GM11168 (cell line): ENCODE data around the gene ICAM3.
"Not testable (repeated sequence)": the region's sequence is repeated elsewhere in the genome, so short reads cannot be mapped to it uniquely, and the experiment has no call there.

Source experiments
- in situ Hi-C: fragments of 300-500 bp; cut with MboI; formaldehyde crosslinking; loops from one replicate; pipeline ENCODE4 v1.12.0; 2022; ENCODE audit warnings: low sequenced_read_pairs; ENCODE audit not compliant: unreplicated experiment

The ICAM3 gene

DNA sequence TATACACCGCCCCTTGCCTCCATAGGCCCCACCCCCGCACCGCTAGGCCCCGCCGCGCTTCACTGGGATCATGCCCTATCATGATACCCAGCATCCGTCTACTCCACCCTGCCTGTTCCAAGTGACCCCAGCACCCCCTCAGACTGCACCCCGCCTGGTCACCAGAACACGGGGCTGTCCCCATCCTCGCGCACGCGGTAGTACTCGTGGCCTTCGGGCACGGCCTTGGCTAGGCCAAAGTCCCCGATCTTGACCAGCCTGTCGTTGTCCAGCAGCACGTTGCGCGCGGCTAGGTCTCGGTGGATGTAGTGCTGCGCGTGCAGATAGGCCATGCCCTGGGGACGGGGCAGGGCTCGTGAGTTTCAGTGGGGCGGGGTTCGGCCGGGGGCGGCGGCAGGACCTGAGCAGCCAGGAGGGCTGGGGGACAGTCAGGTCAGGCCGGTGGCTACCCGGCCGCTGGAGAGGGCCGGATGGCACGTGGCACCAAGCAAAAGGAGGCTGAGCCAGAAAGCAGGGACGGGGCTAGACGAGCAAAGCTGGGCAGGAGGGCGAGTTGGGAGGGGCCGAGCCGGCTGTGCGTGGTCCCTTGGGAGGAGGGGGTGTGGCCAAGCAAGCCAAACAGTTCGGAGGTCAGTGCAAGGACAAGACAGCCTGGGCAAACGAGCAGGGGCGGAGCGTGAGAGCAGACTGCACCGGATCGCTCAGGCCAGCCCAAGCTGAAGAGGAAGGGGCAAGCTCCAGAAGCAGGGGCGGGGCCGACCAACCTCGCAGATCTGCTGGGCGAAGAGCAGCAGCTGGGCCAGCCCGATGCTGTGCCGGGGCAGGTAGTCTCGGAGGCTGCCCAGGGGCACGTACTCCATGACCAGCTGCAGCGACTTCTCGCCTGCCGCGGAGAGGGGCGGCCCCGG lies 13.6 kb upstream of the ICAM3 start:
- in situ Hi-C loops: no loop called here

DNA sequence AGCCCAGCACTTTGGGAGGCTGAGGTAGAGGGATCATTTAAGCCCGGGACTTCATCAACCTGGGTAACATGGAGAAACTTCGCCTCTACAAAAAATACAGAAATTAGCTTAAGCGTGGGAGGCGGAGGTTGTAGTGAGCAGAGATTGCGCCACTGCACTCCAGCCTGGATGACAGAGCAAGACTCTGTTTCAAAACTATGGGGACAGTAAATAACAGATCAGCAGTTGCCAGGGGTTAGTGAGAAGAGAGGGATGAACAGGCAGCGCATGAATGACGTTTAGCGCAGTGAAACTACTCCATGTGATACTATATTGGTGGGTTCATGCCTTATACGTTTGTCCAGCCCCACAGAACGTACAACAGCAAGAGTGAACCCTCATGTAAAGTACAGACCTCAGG lies 7.1 kb upstream of the ICAM3 start:
- in situ Hi-C loops: no loop called here

DNA sequence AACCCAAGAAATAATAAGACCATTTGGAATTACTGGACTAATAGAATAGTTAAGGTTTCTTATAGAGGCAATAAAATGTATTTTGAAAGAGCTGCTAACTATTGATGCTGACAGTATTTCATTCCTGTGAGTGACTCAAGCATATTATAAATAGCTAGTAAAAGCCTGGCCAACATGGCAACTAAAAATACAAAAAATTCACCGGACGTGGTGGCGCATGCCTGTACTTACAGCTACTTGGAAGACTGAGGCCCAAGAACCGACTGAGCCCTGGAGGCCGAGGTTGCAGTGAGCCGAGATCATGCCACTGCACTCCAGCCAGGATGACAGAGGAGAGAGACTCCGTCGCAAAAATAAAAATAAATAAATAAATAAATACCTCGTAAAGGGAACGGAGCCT lies 5.4 kb upstream of the ICAM3 start:
- in situ Hi-C loops: no loop called here

DNA sequence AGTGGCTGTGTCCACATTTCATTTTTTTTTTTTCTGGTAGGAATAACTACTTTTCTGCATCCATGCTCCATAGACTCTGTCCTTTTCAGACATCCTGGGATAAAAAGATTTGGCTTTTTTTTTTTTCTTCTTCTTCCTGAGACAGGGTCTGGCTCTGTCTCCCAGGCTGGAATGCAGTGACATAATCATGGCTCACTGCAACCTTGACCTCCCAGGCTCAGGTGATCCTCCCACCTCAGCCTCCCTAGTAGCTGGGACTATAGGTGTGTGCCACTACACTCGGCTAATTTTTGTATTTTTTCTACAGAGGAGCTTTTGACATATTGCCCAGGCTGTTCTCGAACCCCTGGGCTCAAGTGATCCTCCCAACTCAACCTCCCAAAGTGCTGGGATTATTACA lies 4.1 kb upstream of the ICAM3 start:
- in situ Hi-C loops: no loop called here

DNA sequence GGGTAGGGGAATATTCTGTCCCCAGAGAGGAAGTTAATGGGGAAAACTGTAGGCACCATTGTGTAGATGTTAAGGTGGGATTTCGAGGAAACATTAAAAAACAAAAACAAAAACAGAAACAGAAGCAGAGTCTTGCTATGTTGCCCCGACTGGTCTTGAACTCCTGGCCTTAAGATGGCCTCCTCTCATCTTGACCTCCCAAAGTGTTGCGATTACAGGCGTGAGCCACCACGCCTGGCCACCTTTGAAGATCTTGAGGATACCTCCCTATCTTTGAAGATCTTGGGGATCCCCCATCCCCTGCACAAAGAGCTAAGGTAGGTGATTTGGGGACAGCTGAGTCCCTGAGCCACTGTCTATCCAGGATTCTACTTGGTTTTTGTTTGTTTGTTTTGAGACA lies 553 bp upstream of the ICAM3 start:
- in situ Hi-C loops: no loop called here

DNA sequence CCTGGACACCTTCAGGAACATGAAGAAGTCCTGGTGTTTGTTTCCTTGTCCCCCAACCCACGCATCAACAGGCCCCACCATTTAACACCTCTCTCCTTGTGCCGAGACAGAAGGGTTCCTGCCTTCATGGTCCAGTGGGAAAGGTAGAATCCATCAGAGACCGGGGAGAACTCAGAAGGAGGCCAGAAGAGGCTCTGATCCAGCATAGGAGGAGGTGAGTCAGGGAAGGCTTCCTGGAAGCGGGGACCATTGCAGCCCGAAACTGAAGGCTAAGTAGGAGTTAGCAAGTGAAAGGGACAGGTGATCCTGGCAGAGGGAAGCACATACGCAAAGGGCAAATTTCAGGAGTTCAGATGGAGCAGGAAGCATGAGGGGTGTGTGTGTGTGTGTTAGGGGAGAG lies 484 bp downstream of the ICAM3 start:
- in situ Hi-C loops: no loop called here

DNA sequence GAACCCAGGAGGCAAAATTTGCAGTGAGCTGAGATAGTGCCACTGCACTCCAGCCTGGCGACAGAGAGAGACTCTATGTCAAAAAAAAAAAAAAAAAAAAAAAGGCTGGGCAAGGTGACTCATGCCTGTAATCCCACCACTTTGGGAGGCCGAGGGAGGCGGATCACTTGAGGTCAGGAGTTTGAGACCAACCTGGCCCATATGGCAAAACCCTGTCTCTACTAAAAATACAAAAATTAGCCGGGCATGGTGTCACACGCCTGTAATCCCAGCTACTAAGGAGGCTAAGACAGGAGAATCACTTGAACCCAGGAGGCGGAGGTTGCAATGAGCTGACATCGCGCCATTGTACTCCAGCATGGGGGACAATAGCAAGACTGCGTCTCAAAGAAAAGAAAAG lies 2.7 kb downstream of the ICAM3 start:
- in situ Hi-C loops: not testable (repeated sequence)

DNA sequence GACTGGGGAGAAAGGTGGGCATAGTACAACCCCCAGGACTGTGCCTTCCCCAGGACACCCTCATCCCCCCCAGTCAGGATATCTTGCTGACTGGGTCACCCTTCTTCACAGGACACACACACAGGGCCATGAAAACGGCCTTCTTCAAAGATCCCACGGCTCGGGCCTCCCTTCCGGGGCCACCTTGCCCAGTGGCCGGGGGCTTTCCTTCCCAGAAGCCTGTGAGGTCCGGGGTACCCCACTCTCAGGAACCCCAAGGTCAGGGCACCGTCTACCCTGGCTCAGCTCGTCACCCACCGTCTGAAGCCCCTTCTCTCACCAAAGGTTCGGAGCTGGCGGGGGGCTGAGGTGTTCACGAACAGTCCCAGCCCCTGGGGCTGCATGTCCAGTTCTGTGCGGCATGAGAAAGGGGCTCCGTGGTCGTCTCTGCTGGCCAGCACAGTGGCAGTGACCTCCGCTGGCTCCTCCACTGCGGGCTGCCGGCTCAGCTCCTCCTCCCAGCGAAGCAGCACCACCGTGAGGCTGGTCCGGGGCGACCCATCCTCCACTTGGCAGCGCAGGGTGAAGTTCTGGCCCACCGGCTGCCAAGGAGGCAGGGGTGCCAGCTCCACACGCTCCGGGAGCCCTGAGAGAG lies 4.0 kb downstream of the ICAM3 start:
- in situ Hi-C loops: no loop called here

DNA sequence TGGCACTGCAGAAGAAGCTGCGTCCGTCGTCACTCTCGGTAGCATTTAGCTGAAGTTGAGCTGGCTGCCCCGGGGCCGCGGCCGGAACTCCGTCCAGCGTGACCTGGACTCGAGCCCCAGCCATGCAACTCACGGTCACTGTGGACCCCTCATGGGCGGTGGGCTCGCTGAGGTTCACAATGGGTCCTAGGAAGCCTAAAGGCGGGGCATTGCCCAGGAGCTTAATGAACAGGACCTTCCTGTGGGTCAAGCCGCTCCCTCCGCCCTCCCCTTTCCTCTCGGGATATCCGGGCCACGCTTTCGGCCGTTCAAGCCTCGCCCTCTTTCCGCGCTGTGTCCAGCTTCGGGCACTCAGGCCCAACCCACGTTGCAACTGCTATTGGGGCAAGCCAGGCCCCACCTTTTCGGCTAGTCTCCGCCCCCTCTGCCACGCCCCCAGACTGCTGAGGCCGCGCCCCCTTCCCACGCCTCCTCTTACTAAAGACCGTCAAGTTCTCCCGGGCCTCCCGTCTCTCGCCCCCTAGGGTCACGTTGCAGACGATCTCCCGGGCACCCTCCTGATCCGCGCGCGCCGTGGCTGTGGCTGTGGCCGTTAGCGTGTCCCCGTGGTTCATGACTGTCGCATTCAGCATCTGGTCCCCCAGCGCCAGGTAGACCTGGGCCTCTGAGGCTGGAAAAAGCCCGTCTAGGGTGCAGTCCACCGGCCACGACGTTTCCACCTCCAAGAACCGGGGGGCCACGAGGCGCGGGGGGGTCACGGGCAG lies 4.7 kb downstream of the ICAM3 start:
- in situ Hi-C loops: no loop called here

DNA sequence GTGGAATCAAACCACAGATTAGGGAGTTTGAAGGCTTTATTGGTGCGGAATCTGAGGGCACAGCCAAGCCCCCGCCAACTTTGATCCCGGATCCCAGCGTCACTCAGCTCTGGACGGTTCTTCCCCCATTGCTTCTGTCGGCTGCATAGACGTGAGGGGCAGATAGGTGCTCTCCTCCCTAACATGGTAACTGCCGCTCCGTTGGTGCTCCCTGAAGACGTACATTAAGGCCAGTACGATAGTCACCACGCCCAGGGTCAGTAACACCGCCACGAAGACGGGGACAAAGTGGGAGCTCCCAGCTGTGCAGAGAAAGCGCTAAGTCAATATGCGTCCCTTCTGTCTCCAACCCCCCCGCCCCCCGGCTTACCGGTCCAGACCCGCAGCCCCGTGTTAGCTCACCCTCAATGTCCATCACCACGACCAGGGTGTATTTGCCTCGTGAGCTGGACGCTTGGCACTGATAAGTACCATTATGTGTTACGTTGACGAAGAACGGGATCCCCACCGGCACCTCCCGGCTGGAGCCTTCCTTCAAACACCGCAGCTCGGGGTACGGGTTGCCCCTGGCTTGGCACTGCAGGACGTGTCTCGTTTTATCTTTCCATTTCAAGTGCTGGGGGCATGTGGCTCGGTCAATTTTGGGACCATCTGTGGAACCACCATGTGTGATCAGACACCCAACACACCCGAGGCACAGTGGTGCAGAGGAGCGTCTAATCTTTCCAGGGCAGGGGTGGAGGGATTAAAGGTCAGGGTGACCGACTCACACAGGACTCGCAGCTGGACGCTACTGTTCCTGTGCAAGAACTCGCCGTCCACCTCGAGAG lies 5.5 kb downstream of the ICAM3 start:
- in situ Hi-C loops: no loop called here

DNA sequence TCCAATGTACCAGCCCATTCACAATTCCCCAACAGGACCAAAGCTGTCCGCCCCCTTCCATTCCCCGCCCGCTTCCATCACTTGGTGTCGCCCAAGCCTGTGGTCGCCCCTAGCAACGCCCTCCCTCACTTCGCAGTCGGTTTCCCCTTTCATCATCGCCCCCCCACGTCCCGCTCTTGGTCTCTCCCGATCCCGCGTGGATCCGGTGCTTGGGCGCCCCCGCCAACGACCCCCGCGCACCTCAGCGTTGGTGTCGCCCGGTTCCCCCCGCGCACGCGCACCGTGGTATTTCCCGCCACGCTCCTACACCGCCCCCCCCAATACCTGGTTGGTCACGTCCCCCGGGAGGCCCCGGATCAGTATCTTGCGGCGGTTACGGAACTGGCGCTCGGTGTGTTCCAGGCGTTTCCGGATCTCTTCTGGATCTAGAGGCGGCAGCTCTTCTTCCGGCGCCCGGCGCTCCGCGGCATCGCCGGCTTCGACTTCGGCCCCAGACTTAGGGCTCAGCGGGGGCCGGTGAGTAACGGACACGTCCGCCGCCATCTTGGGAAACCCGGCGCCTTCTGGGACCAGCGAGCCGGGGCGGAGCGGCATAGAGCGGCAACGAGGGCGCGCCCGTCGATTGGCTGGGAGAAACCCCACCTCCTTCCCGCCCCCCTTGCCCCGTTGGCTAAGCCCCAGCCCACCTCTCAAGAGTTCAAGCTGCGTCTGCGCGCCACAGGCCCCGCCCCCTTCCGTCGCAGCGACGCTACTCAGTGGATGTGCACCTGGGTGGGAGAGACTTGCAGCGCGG lies 6.3 kb downstream of the ICAM3 start, which contains the start of gene RAVER1:
Gene RAVER1, minus strand, starts transcription at position 565 of the 793 bp plus-strand sequence. Its CDS starts 22 bp downstream, at position 543.
- in situ Hi-C loops: no loop called here

DNA sequence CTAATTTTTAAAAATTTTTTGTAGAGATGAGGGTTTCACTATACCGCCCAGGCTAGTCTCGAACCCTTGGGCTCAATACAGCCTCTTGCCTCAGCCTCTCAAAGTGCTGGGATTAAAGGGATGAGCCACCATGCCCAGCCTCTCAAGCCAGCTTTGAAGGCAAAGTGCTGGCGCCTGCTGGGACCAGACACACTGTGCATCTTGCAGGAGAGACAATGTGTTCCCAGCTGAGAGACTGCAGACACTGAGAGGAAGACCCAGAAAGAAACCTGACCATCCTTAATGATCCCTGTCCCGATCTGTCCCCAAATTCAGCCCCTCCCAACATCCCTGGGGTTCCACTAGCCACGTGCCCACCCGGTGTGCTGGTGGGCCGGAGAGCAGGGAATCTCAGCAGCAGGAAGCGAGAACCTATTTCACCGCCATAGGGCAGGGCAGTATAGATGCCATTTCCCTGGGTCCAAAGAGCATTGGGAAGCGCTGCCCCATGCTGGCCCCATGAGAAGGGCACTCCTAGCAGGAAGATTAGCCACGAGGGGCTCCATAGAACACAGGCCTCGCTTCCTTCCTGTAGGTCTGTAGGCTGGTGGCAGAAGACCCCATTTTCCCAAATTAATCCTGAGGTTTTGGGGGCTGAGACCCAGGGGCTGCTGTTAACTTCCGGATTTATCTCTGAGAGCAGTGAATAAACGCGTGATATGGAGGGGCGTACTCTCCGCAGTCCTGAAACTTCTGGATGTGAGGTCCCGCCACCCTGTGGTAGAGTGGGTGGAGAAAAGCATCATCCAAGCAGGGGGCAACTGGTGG lies 7.1 kb downstream of the ICAM3 start:
- in situ Hi-C loops: no loop called here

DNA sequence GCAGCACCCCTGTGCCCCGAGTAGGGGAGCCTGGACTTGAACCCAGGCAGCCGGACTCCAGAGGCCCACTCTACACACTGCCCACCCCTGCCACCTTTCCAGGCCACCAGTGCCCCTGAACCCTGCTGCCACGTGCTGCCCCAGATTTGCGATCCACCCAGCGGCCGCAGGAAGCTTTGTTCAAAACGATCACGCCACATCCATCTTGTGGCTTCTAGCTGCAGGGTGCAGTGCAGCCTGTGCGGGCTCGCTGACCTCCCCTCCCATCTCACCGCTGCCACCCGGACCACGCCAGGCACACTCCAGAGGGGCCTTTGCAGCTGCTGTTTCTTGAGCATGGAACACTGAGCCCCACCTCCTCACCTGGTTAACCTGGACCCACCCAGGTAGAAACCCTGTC lies 9.9 kb downstream of the ICAM3 start:
- in situ Hi-C loops: no loop called here

DNA sequence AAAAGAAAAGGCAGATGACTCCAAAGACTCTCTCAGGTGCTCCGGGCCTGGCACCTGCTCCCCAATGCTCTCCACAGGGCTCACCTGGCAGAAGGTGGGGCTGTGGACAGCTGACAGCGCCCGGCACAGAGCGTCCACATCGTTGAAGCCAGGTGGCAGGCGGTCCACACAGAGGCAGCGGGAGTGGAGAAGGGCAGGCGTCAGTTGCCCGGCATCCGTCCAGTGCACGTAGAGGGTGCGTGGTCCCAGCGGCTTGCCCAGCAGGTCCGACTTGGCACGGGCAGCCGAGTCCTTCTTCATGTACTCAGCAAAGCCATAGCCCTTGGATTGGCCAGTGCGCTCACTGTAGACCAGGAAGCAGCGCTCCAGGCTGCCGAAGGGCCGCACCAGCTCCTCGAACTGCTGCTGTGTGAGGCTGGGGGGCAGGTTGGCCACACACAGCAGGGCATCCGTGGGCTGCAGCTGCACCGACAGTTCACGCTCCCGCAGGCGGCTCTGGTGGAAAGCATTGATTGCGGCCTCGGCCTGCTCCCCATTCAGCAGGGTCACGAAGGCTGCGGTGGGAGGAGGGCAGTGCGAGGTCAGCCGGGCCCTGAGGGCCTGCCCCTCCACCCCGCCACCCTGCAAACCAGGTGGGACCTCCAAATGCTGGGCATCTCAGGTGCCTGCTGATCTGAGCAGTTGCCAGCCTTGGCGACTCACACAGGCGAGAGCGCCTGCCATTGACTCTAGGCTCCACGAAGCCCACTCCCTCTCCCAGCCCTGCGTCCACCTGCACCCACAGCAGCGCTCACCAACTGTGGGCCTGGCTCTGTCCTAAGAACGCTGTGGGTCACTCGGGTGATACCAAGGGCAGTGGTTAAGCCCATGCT lies 10.6 kb downstream of the ICAM3 start:
- in situ Hi-C loops: no loop called here

DNA sequence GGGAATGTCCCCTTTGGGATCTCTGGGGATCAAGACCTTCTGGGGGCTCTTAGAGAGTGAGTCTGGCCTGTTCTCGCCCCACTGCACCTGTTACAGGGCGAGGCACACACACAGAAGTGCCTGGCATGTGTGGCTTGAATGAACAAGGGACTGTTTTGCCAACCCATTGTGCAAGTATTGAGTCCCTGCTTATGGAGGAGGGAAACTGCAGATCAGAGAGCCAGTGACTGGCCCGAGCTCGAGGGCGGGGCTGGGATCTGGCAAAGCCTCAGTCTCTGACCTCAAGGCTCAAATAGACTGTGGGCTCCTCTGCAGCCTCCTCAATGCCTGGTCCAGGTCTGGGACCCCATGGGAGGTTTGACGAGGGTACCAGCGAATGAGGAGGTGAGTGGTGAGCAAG lies 11.6 kb downstream of the ICAM3 start:
- in situ Hi-C loops: no loop called here

DNA sequence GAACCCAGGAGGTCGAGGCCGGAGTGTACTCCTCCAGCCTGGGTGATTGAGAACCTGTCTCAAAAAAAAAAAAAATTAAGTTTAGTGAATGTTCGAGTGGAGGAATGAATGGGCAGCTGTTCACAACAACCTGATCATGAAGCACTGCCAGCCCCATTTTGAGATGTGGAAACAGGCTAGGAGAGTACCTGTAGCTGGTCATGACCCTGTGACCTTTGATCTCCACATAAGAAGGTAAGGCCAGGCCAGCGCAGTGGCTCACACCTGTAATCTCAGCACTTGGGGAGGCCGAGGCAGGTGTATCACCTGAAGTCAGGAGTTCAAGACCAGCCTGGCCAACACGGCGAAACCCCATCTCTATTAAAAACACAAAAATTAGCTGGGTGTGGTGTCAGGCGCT lies 13.7 kb downstream of the ICAM3 start:
- in situ Hi-C loops: no loop called here
